Measurements from ENCODE around the gene LIN54. TPM values are rescaled to one million over a fixed set of nuclear protein-coding genes. Genes with fewer than 3 reads are reported as not detected.

LIN54 gene
- total and polyA plus RNA-seq, 2 of the 13 experiments (the other 11 are each of a cell fraction or from before 2014, with no cell fraction given) = 25.2 to 32.9 TPM

DNA sequence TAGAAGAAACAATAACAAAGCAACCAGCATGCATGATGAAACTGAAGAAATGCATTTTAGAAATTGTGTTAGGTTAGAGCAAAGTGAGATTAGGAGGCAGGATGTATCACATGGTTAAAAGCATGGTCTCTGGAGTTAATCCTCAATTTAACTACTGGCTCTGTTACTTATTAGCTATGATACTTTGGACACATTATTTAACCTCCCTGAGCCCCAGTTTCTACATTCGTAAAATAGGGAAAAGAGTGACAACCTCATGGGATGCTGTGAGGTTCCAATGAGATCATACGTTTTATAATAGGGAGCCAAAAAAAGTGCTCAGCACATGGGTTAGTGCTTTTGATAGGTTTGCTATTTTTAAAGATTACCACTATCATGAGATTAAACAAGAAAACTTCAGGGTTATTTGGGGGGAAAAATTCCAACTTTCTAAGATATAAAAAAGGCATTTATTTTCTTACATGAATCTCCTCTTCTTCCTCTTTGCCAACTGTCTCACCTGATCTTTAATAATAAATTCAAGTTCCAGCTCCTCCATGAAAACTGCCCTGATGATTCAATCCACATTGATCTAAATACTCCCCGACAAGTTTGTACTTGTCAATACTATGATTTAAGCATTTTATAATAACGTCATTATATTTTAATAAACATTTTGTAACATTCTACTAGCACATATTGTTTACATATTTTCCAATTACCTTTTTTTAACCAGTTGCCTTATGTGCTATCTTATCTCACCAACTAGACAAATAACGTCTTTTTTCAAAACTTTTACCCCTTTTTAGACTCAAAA is 124.3 kb downstream of the LIN54 start (continued):
- TF ChIP-seq PLSCR1 (CRISPR knock-in tag; IDR thresholded peaks at IDR 0.05; ENCODE audit: borderline replicate concordance) (no peak), FOXO1 (CRISPR knock-in tag; IDR thresholded peaks at IDR 0.05) (no peak), MIXL1 (CRISPR knock-in tag; IDR thresholded peaks at IDR 0.05) (peak; percentile 57; the same call in 1 of the 2 replicates), IKZF1 (IDR thresholded peaks at IDR 0.05) (no peak), PITX1 (CRISPR knock-in tag; IDR thresholded peaks at IDR 0.05) (peak; percentile 77), SIN3A (IDR thresholded peaks at IDR 0.05; ENCODE audit: borderline replicate concordance, low read depth, low read length) (peak; percentile 78; the same call in 1 of the 2 replicates), ZGPAT (CRISPR knock-in tag; IDR thresholded peaks at IDR 0.05) (0 out of 2 replicates have a peak, but pooled peaks have one; percentile 19), GRHL1 (CRISPR knock-in tag; conservative IDR thresholded peaks at IDR 0.05) (no peak), BRF2 (CRISPR knock-in tag; IDR thresholded peaks at IDR 0.05) (no peak), MXI1 (IDR thresholded peaks at IDR 0.05; ENCODE audit: borderline replicate concordance, low read depth, low read length) (peak; percentile 57; the same call in 1 of the 3 replicates), DMAP1 (CRISPR knock-in tag; IDR thresholded peaks at IDR 0.05) (peak; percentile 56), CBX1 (IDR thresholded peaks at IDR 0.05; ENCODE audit: low read depth) (no peak), RBM22 (optimal IDR thresholded peaks at IDR 0.05; ENCODE audit: low read length) (peak; percentile 49), POLR2A (IDR thresholded peaks at IDR 0.05; ENCODE audit: insufficient read depth in 1 of 2, low read depth in 2 of 2, low read length in 2 of 2) (peak; percentile 71 to 83), ZNF367 (CRISPR knock-in tag; IDR thresholded peaks at IDR 0.05; ENCODE audit: borderline replicate concordance) (no peak), FOXA3 (CRISPR knock-in tag; IDR thresholded peaks at IDR 0.05) (0 out of 2 replicates have a peak, but pooled peaks have one; percentile 22)
- TF ChIP-seq, protein P1, sequence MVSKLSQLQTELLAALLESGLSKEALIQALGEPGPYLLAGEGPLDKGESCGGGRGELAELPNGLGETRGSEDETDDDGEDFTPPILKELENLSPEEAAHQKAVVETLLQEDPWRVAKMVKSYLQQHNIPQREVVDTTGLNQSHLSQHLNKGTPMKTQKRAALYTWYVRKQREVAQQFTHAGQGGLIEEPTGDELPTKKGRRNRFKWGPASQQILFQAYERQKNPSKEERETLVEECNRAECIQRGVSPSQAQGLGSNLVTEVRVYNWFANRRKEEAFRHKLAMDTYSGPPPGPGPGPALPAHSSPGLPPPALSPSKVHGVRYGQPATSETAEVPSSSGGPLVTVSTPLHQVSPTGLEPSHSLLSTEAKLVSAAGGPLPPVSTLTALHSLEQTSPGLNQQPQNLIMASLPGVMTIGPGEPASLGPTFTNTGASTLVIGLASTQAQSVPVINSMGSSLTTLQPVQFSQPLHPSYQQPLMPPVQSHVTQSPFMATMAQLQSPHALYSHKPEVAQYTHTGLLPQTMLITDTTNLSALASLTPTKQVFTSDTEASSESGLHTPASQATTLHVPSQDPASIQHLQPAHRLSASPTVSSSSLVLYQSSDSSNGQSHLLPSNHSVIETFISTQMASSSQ (IDR thresholded peaks at IDR 0.05; ENCODE audit: low read depth) = peak; percentile 91
- TF ChIP-seq, protein P1 (CRISPR knock-in tag; IDR thresholded peaks at IDR 0.05; ENCODE audit: borderline replicate concordance) = peak; percentile 69; the same call in 1 of the 2 replicates
- TF ChIP-seq, protein P2, sequence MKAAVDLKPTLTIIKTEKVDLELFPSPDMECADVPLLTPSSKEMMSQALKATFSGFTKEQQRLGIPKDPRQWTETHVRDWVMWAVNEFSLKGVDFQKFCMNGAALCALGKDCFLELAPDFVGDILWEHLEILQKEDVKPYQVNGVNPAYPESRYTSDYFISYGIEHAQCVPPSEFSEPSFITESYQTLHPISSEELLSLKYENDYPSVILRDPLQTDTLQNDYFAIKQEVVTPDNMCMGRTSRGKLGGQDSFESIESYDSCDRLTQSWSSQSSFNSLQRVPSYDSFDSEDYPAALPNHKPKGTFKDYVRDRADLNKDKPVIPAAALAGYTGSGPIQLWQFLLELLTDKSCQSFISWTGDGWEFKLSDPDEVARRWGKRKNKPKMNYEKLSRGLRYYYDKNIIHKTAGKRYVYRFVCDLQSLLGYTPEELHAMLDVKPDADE (CRISPR knock-in tag; IDR thresholded peaks at IDR 0.05) = no peak
